DMS53 treated with DMSO at 0.1 percent for 48 hours (cell line): ENCODE measurements around the gene PARP6.

Experiments
- DNase-seq: peaks from one replicate; lab custom pipeline; 2025; ENCODE audit not compliant: unreplicated experiment; lab: John Stamatoyannopoulos, UW

The PARP6 gene

DNA sequence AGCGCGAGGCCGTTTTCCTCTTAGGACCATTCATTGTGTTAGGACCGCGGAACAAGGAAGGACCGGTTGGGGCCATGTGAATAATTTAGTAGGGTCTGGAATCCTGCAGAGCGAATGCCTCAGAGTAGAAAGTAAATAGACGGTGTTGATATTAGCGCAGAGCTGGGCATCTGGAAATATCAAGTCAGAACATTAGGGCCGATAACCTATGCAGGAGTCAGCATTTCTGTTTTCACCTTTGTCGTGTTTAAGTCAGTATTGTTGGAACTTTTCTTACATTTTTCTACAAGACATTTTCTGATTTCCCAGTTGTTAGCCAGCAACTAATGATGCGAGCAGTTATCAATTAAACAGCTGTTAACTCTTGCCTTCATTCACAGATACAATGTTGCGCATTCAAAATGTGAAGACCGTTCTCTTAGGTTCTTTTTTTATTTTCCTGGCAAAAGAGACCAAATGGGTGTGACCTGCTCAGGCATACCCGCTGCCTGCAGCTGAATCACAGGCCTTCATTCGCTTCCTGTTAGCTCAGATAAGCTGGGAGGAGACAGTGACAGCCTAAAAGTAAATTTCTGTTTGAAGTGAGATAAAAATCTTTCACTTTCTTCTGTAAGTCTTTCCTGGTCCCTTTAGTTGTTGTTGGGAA, 40.4 kb downstream of the PARP6 start:
- peak; percentile 53 for DNase-seq

GRCh38 chr15:72231066-72231832, 41.1 kb downstream of the PARP6 start, which contains the start of gene PKM:
Gene PKM, minus strand, starts transcription at chr15:72231190. Its CDS starts 12,093 bp downstream, at chr15:72219097.
- DNase-seq: peak; percentile 88

DNA sequence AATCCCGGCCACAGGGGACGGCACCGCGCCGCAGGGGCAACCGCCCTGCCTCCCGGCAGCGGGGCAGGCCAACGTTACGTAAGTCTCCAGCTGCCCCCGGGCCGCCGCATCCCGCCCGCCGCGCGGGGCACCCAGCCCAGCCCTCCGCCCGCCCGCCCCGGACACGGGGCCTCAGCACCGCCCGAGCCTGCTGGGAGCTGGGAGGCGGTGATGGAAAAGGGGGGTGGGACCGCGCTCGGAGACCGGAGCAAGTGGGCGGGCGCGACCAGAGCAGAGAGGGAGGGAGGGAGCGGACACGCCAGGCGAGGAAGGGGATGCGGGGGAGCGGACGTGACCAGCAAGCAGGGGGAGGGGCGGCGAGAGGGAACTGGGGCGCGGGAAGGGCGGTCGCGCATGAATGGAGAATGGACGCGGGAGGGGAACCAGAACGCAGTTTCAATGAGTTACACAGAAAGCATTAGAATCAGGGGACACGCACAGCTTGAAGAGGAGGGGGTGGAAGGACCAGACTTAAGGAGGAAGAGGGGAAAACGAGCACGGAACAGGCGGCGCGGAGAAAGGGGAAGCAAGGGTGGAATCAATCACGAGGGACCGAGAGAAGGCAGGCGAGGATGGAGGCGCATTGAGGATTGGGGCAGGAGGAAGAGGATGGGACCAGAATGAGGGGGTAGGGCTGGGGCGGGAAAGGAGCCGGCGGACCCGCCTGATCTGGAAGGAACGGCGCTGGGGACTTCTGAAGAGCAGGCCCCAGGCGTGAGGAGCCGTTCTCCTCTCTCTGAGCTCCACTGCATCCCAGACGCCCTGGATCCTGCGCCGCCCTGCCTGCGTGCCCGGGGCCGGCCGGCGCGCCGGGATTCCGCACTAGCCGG, 41.9 kb downstream of the PARP6 start:
- DNase-seq: peak; percentile 59

GRCh38 chr15:72229947-72230196, 42.5 kb downstream of the PARP6 start:
- no peak for DNase-seq

GRCh38 chr15:72229076-72229946, 43.0 kb downstream of the PARP6 start:
- DNase-seq: no peak

DNA sequence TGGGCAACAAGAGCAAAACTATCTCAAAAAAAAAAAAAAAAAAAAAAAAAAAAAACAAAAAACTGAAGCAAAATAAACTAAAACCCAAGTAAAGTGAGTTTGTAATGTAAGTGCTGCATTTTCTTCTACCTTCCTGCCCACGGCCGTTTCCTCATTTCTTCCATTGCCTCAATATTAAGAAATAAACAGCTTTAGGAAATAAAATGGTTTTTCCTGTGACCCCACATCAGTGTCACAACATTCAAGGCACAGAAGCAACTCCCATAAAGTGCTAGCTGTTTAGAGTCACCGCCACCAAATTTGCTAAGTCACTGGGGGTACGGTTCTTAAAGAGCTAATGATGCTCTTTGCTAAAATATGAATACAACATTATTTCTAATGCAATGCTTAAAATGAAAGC, 44.6 kb downstream of the PARP6 start:
- DNase-seq: no peak

GRCh38 chr15:72227192-72227586, 45.2 kb downstream of the PARP6 start:
- DNase-seq: no peak

DNA sequence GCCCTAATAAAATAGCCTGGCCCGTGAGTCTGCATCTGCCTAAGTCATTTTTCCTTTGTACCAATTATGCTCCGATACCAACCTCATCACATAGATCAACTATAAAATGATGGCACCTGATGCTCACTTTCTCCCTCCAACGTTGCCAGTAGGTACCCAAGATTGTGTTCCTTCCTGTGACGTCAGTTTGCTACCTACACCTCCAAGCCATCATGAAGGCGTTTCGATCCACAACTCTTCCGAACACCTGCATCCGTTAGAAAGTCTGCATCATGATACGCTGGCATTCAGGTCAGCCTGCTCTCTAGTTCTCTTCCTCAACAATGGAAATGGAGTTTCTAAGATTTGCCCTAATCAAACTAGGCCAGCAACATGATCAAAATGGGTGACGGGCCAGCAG, 49.1 kb downstream of the PARP6 start:
- DNase-seq: no peak

GRCh38 chr15:72222393-72222792, 50.0 kb downstream of the PARP6 start:
- DNase-seq: no peak

GRCh38 chr15:72220687-72221086, 51.7 kb downstream of the PARP6 start:
- no peak for DNase-seq

GRCh38 chr15:72217216-72217615, 55.1 kb downstream of the PARP6 start:
- DNase-seq: no peak

- DNase-seq: no peak
Observed at GRCh38 chr15:72216079-72216478, 56.3 kb downstream of the PARP6 start.

DNA sequence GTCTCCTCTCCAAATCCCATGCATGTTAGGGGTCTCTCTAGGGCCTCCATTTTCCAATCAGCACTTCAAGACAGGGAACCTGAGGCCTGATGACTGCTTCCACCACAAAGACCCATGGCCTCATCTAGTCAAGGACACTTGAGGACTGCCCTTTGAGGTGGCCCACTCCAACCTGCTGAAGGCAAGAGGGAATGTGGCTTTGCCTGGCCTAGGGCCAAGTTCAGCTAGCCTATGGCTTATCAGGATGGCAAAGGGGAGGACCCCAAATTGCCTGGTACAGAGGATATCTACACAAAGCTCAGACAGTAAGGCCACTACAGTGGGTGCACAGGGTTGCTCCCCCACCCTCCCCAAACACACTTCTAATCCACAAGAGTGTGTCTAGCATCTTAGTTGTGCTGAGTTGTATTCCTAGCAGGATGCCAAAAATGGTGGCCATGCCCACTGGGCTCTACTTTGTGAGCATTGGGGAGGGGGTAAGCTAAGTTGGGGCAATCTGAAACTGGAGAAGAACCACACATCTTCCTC, 64.7 kb downstream of the PARP6 start:
- DNase-seq: no peak

DNA sequence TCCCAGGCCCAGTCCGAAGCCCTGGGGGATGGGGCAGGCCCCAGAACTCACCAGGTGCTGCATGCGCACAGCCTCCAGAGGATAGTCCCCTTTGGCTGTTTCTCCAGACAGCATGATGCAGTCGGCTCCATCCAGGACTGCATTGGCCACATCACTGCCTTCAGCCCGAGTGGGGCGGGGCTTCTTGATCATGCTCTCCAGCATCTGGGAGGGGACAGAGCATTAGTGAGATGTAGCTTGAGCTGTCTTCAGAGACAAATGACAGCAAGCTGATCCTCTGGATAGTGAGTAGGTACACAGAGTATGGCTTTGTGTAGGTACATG, 65.7 kb downstream of the PARP6 start:
- DNase-seq: no peak

DNA sequence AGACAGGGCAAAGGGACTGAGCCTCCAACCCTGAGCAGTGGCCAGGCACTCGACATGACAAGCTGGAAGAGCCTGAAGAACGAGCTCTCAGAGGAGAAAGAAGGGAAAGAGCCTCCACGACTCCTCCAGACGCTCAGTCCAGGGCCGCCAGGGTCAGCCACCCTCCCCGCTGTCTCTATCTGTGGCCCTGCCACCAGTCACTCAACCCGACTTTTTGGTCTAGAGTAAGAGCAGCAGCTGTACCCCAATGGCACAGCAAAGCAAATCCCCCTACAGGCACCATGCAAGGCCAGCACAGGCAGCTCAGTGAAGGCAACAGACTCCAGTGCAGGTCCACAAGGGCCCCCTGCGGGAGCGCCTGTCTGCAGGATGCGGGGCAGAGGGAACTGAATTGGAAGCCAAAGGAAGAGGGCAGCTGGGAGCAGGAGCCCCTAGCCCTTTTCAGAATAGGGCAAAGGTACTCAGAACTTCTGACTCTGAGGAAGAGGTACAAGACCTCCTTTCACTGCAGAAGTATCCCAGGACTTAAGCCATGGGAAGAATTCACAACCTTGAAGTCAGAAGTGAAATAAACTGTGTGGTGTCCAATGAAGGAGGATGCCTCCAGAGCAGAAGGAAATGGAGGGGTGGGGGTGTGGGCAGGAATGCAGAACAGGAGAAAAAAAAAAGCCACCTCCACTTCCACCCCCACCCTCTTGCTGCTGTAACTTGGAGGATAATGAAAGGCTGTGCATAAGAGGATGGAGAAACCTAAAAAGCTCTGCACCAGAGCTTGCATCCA, 66.3 kb downstream of the PARP6 start:
- DNase-seq: no peak

DNA sequence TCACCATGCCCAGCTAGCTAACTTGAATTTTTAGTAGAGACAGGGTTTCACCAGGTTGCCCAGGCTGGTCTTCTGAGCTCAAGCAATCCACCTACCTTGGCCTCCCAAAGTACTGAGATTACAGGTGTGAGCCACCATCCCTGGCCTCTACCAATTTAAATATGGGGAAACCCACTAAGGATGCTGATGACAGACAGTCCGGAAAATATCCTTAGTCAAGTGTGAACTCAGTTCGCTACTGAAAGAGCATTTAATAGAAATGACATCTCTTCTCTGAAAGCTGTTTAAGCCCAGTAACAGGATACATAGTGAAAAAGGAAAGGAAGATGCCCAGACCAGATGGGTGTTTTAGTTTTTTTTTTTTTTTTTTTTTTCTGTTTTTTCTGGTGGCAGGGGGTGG, 67.1 kb downstream of the PARP6 start:
- DNase-seq: no peak

DNA sequence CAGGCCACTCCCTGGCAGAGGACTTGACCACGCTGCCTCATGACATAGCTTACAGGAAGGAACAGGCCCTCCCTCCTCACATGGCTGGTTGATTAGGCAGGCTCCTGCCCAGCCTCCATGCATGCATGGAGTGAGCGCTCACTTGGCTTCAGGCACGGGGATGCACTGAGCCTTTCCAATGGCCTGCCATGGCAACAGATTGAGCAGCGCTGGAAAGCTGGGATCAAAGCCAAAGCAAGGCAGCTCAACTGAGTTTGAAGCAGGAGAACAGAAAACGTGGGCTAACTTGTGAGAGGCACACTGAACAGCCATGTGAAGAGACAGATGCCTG, 68.9 kb downstream of the PARP6 start:
- no peak for DNase-seq

GRCh38 chr15:72202801-72203506, 69.4 kb downstream of the PARP6 start:
- no peak for DNase-seq

GRCh38 chr15:72202302-72202701, 70.1 kb downstream of the PARP6 start:
- DNase-seq: no peak
